ENCODE data around the gene KCNH8. TPM values are rescaled to one million over a fixed set of nuclear protein-coding genes. Genes with fewer than 3 reads are reported as not detected.

The KCNH8 gene
- polyA plus RNA-seq, 3 donors: 0.03 TPM; not detected in 2

DNA sequence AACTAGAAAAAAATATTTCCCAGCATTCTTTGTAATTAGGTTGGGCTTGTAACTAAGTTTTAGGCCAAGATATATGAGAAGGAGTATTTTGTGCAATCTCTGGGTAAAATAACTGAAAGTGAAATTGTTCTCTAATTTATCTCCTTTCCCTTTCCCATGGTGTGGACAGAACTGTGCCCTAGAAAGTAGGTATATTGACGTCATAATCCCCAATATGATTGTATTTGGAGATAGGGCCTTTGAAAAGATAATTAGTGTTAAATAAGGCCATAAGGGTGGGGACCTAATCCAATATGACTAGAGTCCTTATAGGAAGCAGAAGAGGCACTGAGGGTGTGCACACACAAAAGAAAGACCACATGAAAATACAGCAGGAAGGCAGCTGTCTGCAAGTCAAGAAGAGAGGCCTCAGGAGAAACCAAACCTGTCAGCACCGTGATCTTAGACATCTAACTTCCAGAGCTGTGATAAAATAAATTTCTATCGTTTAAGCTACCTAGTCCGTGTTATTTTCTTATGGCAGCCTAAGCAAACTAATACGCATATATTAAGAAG is 106.6 kb downstream of the KCNH8 start:
- Mint-ChIP-seq H3K36me3 (no peaks in the 10 kb centered on the region), H3K4me3 (no peak overlapping the region), H3K4me1 (peaks cover 15% of the 10 kb centered on the region), H3K27ac (no peak overlapping the region), H3K27me3 (ENCODE audit: low read depth in 3 of 3) (peaks cover 0 to under 1% (median 0%) of the 10 kb centered on the region in 3 donors), H3K9me3 (peaks cover 0 to 9% (median 3%) of the 10 kb centered on the region in 7 donors)
- DNase-seq: no peak
- no peaks in the 10 kb centered on the region for H4K20me1 ChIP-seq (ENCODE audit: insufficient read depth, low read length)
- no peak overlapping the region for H2AFZ ChIP-seq (ENCODE audit: insufficient read depth, low read depth, low read length, poor library complexity, severe bottlenecking)
- intact Hi-C loops (cut with micrococcal nuclease): no loop called here
- H3K4me2 ChIP-seq (replicated peaks; ENCODE audit: extremely low read depth, low read length, poor library complexity, severe bottlenecking): no peak overlapping the region
- H3K27ac ChIP-seq (ENCODE audit: low read depth in 1 of 2, low read length in 2 of 2): no peak overlapping the region
- no peaks in the 10 kb centered on the region for H3K27me3 ChIP-seq (ENCODE audit: control insufficient read depth in 2 of 2, insufficient read depth in 2 of 2, low read length in 2 of 2)
- H3K9me3 ChIP-seq (replicated peaks in 1 of 2; ENCODE audit: control insufficient read depth in 1 of 2, insufficient read depth in 1 of 2, low read length in 2 of 2): no peaks in the 10 kb centered on the region
- no peaks in the 10 kb centered on the region for H3K79me2 ChIP-seq (ENCODE audit: insufficient read depth, low read length)
- H3K4me3 ChIP-seq (replicated peaks in 1 of 3; ENCODE audit: low read depth in 2 of 3, low read length in 3 of 3): no peak overlapping the region
- no peak overlapping the region for H3K9ac ChIP-seq (ENCODE audit: insufficient read depth, low read length, poor library complexity, severe bottlenecking)
- peaks cover 2 to 6% of the 10 kb centered on the region in 2 donors for H3K4me1 ChIP-seq (ENCODE audit: control insufficient read depth in 1 of 2, insufficient read depth in 2 of 2, low read length in 2 of 2)
- TF ChIP-seq, protein P1, sequence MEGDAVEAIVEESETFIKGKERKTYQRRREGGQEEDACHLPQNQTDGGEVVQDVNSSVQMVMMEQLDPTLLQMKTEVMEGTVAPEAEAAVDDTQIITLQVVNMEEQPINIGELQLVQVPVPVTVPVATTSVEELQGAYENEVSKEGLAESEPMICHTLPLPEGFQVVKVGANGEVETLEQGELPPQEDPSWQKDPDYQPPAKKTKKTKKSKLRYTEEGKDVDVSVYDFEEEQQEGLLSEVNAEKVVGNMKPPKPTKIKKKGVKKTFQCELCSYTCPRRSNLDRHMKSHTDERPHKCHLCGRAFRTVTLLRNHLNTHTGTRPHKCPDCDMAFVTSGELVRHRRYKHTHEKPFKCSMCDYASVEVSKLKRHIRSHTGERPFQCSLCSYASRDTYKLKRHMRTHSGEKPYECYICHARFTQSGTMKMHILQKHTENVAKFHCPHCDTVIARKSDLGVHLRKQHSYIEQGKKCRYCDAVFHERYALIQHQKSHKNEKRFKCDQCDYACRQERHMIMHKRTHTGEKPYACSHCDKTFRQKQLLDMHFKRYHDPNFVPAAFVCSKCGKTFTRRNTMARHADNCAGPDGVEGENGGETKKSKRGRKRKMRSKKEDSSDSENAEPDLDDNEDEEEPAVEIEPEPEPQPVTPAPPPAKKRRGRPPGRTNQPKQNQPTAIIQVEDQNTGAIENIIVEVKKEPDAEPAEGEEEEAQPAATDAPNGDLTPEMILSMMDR (IDR thresholded peaks at IDR 0.05): no peak
- WGBS (ENCODE audit: insufficient coverage): 100% methylated on average over 3 of the region's 5 CpGs
- H3K36me3 ChIP-seq (replicated peaks in 1 of 2; ENCODE audit: control insufficient read depth in 1 of 2, insufficient read depth in 2 of 2, low read length in 2 of 2): no peaks in the 10 kb centered on the region

DNA sequence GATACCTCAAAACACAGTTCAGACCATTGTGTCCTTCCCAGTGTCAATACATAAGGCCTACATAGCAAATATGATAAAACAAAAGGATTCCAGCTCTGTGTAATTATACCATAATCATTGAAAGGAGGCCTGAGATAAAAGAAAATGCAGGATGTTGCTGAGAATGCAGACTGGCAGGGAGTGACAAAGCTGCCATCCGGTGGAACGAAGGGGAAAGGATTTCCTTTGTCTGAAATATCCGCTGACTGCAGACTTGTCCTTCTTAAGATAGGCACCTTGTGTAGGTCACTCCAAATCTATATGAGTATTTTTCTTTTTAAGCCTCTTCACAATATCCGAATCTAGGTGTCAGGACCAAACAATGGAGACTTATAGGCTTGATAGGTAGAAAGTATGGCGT is 108.0 kb downstream of the KCNH8 start:
- H3K9me3 Mint-ChIP-seq: peaks cover 0 to 9% (median 2%) of the 10 kb centered on the region in 7 donors

More for the DNA sequence above, 108.0 kb downstream of the KCNH8 start:
- no peaks in the 10 kb centered on the region for H3K27me3 ChIP-seq (ENCODE audit: control insufficient read depth in 2 of 2, insufficient read depth in 2 of 2, low read length in 2 of 2)
- intact Hi-C loops (cut with micrococcal nuclease): no loop called here
- H3K9me3 ChIP-seq (replicated peaks in 1 of 2; ENCODE audit: control insufficient read depth in 1 of 2, insufficient read depth in 1 of 2, low read length in 2 of 2): no peaks in the 10 kb centered on the region
- H2AFZ ChIP-seq (ENCODE audit: insufficient read depth, low read depth, low read length, poor library complexity, severe bottlenecking): no peak overlapping the region
- TF ChIP-seq, protein P1 (IDR thresholded peaks at IDR 0.05): no peak
- H3K36me3 ChIP-seq (replicated peaks in 1 of 2; ENCODE audit: control insufficient read depth in 1 of 2, insufficient read depth in 2 of 2, low read length in 2 of 2): no peaks in the 10 kb centered on the region
- peaks cover 0 to 2% (median 0%) of the 10 kb centered on the region in 3 donors for H3K27me3 Mint-ChIP-seq (ENCODE audit: low read depth in 3 of 3)
- peaks cover 2 to 6% of the 10 kb centered on the region in 2 donors for H3K4me1 ChIP-seq (ENCODE audit: control insufficient read depth in 1 of 2, insufficient read depth in 2 of 2, low read length in 2 of 2)
- H3K4me3 ChIP-seq (replicated peaks in 1 of 3; ENCODE audit: low read depth in 2 of 3, low read length in 3 of 3): no peak overlapping the region
- H4K20me1 ChIP-seq (ENCODE audit: insufficient read depth, low read length): no peaks in the 10 kb centered on the region
- peaks cover 15% of the 10 kb centered on the region for H3K4me1 Mint-ChIP-seq
- no peaks in the 10 kb centered on the region for H3K79me2 ChIP-seq (ENCODE audit: insufficient read depth, low read length)
- no peak overlapping the region for H3K27ac Mint-ChIP-seq
- H3K4me3 Mint-ChIP-seq: no peak overlapping the region
- no peak for DNase-seq
- H3K36me3 Mint-ChIP-seq: no peaks in the 10 kb centered on the region
- WGBS (ENCODE audit: insufficient coverage): no CpG with 5 or more reads among the region's 5 CpGs
- H3K27ac ChIP-seq (ENCODE audit: low read depth in 1 of 2, low read length in 2 of 2): no peak overlapping the region
- H3K9ac ChIP-seq (ENCODE audit: insufficient read depth, low read length, poor library complexity, severe bottlenecking): no peak overlapping the region
- H3K4me2 ChIP-seq (replicated peaks; ENCODE audit: extremely low read depth, low read length, poor library complexity, severe bottlenecking): no peak overlapping the region
